Measurements from ENCODE around the gene SHC4.
"Not testable (repeated sequence)": the region's sequence is repeated elsewhere in the genome, so short reads cannot be mapped to it uniquely, and the experiment has no call there.

The SHC4 gene

GRCh38 chr15:48922046-48922445 lies 41.7 kb downstream of the SHC4 start:
- DNase-seq, result no peak

- DNase-seq, result no peak
Observed at GRCh38 chr15:48916721-48917120, 47.0 kb downstream of the SHC4 start.

DNA sequence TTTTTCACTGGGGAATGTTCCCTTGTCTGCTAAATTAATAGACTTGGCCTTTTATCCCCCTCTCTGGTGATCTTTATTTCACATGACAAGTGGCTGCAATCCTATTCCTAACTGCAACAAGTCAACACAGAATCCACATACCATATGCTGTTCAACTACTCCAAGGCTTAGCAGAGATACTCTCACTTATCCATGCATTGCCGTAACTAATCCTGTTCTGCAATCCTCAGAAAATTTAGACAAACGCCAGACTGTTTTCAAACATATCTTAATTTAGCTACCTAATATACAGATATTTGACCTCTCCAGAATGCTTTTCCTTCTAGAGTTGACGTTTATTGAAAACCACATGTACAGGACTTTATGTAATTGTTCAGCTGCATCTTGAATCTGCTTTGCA lies 47.9 kb downstream of the SHC4 start:
- no peak for DNase-seq

DNA sequence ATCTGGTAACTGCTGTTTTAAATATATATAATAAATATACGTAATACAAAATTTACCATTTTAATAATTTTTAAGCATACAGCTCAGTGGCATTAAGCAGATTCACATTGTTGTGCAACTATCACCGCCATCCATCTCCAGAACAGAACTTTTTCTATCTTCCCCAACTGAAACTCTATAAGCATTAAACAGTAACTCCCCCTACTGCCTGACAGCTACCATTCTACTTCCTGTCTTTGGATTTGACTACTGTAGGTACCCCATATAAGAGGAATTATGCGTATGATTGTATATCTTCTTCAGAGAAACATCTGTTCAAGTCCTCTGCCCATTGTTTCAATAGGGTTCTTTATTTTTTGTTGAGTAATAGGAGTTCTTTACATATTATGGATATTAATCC lies 49.0 kb downstream of the SHC4 start:
- no peak for DNase-seq

GRCh38 chr15:48913141-48913540 lies 50.6 kb downstream of the SHC4 start:
- DNase-seq, result no peak

GRCh38 chr15:48910554-48910953 lies 53.2 kb downstream of the SHC4 start:
- not testable (repeated sequence) for DNase-seq

DNA sequence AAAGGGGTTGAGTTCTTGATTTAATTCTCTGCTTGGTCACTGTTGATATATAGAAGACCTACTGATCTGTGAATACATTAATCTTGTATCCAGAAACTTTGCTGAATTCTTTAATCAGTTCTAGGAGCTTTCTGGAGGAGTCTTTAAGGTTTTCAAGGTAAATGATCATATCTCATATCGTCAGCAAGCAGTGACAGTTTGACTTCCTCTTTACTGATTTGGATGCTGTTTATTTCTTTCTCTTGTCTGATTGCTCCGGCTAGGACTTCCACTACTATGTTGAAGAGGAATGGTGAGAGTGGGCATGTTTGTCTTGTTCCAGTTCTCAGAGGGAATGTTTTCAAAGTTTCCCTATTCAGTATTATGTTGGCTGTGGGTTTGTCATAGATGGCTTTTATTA lies 54.4 kb downstream of the SHC4 start:
- not testable (repeated sequence) for DNase-seq

GRCh38 chr15:48905847-48906246 lies 57.9 kb downstream of the SHC4 start:
- no peak for DNase-seq

DNA sequence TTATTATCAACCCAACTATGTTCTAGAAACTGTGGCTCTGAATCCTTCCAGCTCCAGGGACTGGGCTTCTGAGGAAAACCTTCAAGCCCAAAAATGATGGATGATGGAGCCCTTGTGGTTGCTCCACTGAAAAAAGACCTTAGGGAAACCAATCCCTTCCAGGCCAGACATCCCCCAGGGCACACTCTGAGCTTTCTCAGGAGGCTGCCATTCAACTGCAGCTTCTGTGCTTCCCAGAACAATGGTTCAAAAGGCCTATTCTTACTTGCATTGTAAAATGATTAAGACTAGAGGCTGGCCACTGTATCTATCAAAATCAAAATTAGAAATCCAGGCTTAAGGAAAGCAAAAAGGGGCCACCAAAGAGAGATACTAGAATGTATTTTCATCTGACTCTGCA lies 58.5 kb downstream of the SHC4 start:
- DNase-seq, result no peak

DNA sequence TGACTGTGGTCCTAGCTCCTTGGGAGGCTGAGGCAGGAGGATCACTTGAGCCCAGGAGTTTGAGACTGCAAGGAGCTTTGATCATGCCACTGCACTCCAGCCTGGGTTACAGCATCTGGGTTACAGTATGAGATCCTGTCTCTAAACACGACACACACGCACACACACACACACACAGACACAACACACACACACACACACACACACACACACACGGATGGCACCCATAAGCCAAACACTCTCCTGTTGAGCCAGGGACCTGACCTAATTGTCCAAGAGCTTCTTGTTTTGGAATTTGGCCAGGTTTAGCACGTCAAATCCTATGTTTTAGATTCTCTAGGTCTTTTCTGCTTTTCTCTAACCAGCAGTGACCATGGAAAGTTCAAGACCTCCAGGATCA lies 59.0 kb downstream of the SHC4 start:
- no peak for DNase-seq

- no peak for DNase-seq
Observed at GRCh38 chr15:48899793-48900192, 63.9 kb downstream of the SHC4 start.

DNA sequence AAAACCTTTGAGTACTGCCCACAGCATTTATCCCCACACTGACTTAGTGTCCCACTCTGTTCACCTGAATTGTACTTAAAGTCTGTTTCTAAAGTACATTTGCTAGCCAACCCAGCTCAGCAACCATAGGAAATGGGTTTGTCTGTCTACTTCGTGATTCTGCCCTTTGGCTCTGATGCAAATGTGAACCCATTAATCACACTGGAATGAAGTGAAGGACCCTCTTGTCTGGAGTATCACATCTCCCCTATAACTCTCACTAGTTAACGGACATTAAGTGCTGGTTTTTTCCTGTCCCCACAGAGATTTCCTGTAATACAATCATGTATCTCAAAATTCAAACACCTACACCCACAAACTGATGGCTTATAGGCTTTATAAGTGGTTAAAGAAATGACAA lies 65.3 kb downstream of the SHC4 start:
- no peak for DNase-seq

GRCh38 chr15:48898032-48898431 lies 65.7 kb downstream of the SHC4 start:
- no peak for DNase-seq

DNA sequence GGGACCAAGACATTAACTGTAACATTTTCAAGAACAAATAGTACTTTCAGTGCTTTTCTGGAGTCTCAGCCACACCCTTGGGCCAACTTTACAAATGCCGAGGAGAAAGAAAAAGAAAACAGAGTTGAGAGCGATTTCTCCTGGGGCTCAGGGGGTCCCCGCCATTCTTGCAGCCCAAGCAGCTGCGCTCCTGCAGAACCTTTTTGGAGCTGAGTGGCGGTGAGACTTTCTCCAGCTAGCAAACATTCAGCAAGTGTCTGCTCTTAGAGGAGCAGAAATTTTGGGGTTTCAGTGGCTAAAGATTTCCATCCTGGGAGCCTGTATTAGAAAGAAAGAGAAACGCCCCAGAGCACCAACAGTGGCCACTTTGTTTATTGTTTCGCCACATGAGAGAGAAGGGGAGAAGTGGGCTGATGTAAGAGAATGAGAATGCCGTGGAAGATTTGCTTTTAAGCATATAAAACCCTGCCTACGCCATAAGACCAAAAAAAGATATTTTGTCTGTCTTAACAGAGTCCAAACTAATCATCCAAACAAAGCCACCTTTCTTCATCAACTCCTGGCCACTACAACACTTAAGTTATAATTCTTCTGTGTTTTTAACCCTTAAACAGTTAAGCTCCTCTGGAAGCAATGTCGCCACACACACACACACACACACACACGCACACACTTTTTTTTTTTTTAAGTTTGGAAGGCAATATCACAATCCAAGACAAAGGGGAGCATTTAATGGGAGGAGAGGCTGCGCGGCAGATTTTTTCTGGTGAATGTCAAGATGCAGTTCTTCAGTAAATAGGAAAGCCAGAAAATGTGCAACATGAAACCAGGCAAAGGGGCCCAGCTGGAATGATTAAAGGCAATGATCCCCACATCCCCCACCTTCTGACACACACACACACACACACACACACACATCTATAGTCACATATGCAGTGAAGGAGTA lies 66.6 kb downstream of the SHC4 start:
- DNase-seq, result no peak

DNA sequence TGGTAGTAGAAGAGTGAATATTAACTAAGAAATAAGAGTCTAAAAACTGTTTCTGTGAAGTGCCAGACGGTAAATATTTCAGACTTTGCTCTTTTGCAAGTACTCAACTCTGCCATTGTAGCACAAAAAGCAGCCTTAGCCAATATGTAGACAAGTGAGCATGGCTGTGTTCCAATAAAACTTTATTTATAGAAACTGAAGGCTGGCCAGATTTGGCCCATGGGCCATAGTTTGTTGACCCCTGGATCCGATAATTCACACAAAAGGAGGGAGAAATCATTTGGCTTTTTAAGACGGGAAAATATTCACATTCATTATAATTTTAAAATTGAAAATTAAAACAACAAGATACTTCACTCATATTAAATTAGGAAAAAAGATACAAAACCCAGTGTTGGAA lies 70.4 kb downstream of the SHC4 start:
- DNase-seq, result no peak

GRCh38 chr15:48891232-48891765 lies 72.4 kb downstream of the SHC4 start:
- DNase-seq, result no peak

GRCh38 chr15:48890375-48890972 lies 73.2 kb downstream of the SHC4 start:
- no peak for DNase-seq

- DNase-seq, result no peak
Observed at GRCh38 chr15:48889925-48890324, 73.8 kb downstream of the SHC4 start.

DNA sequence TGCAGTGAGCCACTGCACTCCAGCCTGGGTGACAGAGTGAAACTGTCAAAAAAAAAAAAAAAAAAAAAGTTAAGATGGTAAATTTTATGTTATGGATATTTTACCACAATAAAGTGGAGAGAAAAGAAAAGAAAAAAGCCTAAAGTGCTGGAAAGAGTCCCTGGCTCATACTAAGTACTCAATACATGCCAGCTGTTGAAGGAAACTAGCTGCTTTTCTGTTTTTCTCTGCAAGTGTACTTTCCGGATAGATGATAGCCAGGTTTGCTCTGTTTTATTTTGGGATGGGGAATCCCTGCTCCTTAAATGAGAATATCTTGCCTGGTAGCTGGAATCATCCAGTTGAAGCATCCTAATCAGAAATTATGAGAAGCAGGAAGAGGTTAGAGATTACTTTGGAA lies 74.9 kb downstream of the SHC4 start:
- DNase-seq, result no peak

- DNase-seq, result no peak
Observed at GRCh38 chr15:48888191-48888590, 75.5 kb downstream of the SHC4 start.

DNA sequence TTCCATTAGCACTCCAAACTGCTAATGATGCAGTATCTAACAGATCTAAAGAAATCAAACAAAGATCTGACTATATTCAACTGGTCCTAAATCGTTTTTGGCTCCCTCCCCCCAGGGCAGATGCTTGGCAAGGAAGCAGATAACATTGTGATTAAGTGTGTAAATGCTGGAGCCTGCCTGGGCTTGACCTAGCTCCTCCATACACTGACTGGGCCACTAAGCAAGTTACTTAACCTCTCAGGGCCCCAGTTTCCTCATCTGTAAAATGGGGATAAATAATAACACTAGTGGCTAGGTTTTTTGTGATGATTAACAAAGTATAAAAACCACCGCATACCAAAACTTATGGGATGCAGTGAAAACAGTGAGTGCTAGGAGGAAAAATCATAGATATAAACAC lies 76.6 kb downstream of the SHC4 start:
- DNase-seq, result no peak

DNA sequence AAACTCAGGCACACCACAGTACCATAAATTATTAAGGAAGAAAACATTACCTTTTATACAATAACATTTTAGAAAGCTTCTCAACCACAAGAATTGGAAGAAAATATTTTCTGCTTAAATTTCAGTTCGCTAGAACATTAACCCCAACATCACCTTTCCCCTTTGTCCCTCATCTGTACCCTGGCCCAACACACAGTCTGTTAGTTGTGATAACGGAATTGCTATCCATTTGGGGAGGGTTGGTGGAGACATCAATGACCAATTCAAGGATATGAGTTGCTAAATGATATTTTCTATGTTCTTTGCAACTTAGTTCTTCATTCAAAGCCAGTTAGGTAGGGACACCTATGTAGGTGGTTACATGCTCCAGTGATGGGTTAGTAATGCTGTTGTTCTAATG lies 80.0 kb downstream of the SHC4 start:
- DNase-seq, result no peak

- DNase-seq, result no peak
Observed at GRCh38 chr15:48880070-48880634, 83.6 kb downstream of the SHC4 start.

Data from DMS 273 treated with DMSO at 0.1 percent for 48 hours (cell line).